ENCODE results near the gene PTPN12.
A peak's percentile ranks its signal among the peaks of the same experiment; 100 is the strongest.
"Not testable (repeated sequence)": the region's sequence is repeated elsewhere in the genome, so short reads cannot be mapped to it uniquely, and the experiment has no call there.

The PTPN12 gene

DNA sequence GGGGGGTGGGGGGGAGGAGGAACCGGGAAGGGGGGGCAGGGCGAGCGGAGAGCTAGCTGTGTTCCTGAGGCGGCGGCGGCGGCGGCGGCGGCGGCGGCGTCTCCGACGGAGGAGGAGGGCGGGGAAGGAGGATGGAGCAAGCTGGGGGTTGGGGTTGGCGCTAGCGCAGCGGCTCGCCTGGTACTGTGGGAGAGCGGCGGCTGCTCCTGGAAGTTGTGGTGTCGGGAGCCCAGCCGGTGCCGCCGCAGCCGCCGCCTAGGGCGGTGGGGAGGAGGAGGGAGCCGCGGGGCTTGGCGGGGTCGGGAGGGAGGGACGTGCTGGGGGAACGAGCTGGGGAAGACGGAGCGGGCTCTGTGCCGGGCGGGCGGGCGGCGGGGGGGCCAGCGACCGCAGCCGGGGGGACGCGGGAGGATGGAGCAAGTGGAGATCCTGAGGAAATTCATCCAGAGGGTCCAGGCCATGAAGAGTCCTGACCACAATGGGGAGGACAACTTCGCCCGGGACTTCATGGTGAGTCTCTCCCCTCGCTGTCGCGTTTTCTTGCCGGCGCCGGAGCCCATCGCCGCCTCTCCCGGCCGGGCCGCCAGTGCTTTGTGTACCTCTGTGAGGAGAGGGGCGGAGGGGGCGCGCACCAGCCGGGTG lies at the start of gene PTPN12:
PTPN12 (plus strand) TSS at position 160 of the 642 bp plus-strand sequence; CDS start at position 412, 252 bp downstream.
- DNase-seq (ENCODE audit: low spot score): no peak

- DNase-seq (ENCODE audit: low spot score): no peak
Measured at GRCh38 chr7:77488986-77489385, 48.1 kb upstream of the PTPN12 start.

- DNase-seq (ENCODE audit: low spot score): no peak
Measured at GRCh38 chr7:77497079-77497478, 40.0 kb upstream of the PTPN12 start.

- DNase-seq (ENCODE audit: low spot score): no peak
Measured at GRCh38 chr7:77498659-77499379, 38.3 kb upstream of the PTPN12 start.

- no peak for DNase-seq (ENCODE audit: low spot score)
Measured at GRCh38 chr7:77501192-77501515, 35.9 kb upstream of the PTPN12 start.

DNA sequence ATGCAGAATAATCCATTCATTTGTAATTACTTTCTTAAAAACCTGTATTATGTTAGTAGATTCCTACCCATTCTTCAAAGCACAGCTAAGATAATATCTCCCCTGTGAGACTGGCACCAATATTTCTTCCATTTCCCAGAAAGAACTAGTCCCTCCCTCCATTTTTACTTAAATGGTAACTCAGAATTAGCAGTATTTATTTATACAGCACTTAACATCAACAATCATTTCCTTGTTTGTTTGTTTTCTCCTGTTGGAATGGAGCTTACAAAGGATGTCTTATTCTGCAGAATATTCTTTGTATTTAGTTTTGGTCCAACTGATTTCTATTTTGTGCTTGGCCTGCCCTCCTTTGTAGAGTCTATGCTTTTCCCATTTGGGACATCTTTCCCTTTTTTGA lies 32.1 kb upstream of the PTPN12 start:
- DNase-seq (ENCODE audit: low spot score): peak; percentile 27

DNA sequence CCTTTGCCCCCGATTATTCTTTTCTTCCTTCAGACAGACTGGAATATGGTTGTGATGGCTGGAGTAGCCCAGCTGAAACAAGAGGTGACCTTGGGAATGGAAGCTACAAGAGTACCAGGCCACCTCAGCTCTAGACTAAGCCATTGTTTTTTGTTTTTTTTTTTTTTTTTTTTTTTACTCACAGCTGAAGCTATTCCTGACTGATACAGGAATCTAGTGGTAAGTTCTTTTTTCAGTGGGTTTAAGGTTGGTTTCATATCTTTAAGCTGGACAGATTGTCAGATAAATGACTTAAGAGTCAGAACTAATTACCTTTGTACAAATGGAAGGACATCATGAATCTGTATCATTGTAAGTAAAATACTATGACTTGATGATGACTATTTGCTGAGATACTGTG lies 30.2 kb upstream of the PTPN12 start:
- no peak for DNase-seq (ENCODE audit: low spot score)

- not testable (repeated sequence) for DNase-seq (ENCODE audit: low spot score)
Measured at GRCh38 chr7:77513002-77513670, 24.0 kb upstream of the PTPN12 start.

GRCh38 chr7:77516085-77516484 lies 21.0 kb upstream of the PTPN12 start:
- no peak for DNase-seq (ENCODE audit: low spot score)

DNA sequence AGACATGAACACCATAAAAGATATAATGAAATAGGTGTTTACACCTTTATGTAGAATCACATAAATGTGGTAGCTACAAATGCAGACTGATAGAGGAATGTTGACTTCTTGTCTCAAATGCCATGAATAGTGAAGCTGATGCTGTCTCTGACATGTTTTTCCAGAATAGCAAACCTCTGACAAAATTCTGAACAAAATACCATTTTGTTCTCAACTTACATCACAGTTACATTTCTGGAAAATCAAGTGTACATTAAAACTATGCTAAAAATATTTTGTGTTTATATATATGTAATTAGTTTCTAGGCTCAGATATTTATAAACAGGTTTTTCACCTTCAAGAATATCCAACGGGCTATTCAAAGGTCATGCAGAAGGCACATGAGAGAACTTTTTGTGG lies 16.8 kb upstream of the PTPN12 start:
- no peak for DNase-seq (ENCODE audit: low spot score)

DNA sequence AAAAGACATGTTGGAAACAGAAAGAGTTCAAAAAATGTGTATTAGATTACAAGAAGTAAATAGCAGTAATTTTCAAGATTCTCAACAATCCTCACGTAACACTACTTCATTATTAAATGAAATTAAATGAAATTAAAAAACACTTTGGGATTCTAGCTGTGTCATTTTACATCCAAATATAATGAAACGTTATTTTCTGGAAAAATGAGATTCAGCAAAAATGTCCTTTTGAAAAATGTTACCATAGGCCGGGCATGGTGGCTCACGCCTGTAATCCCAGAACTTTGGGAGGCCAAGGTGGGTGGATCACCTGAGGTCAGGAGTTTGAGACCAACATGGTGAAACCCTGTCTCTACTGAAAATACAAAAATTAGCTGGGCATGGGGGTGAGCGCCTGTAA lies 15.6 kb upstream of the PTPN12 start:
- not testable (repeated sequence) for DNase-seq (ENCODE audit: low spot score)

- DNase-seq (ENCODE audit: low spot score): no peak
Measured at GRCh38 chr7:77524731-77525130, 12.4 kb upstream of the PTPN12 start.

DNA sequence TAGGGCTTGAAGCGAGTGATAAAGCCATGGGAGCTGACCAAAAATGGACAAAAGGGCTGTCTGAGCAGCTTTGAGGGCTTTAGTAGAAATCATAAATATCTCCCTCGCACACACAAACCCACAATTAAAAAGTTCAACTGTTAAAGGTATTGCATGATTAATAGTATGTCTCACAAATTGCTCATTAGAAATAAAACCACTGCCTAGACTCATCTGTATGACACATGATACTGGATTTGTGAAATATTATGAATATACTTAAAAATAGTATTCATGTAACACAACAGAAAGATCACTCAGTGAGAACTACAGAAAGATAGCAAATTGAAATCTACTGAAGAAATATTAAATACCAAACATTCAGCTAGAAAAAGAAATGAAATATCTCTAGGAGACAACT lies 11.9 kb upstream of the PTPN12 start:
- no peak for DNase-seq (ENCODE audit: low spot score)

GRCh38 chr7:77528368-77528767 lies 8.7 kb upstream of the PTPN12 start:
- no peak for DNase-seq (ENCODE audit: low spot score)

DNA sequence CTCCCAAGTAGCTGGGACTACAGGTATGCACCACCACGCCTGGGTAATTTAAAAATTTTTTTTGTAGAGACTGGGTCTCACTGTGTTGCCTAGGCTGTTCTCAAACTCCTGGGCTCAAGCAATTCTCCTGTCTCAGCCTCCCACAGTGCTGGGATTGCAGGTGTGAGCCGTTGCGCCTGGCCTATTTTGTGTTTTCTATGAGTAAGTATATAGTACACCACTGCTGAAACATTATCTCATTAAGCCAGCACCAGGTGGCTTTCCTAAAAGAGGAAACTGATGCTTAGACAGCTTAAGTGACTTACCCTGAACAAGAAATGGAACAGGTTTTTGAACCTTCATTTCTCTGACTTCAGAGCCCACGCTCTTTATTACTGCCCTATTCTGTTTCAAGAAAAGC lies 7.8 kb upstream of the PTPN12 start:
- no peak for DNase-seq (ENCODE audit: low spot score)

GRCh38 chr7:77531038-77531437 lies 6.1 kb upstream of the PTPN12 start:
- DNase-seq (ENCODE audit: low spot score): no peak

DNA sequence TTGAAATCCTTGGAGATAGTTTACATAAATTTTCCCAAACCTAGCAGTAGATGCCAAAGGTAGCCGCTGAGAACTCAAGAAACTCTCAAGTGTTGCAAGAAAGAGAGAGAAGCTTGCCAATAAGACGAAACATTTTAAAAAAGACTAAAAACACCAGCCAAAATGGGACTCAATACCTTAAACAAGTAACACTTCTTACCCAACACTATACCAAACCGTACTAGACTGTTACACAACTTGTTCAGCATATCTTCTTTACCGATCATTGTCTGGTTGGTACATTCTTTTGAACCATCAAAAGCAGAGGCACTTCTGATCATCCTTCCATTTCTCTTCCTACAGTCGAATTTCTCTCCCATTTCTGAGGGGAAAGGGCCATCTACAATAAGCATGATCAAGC lies 4.8 kb upstream of the PTPN12 start:
- DNase-seq (ENCODE audit: low spot score): no peak

DNA sequence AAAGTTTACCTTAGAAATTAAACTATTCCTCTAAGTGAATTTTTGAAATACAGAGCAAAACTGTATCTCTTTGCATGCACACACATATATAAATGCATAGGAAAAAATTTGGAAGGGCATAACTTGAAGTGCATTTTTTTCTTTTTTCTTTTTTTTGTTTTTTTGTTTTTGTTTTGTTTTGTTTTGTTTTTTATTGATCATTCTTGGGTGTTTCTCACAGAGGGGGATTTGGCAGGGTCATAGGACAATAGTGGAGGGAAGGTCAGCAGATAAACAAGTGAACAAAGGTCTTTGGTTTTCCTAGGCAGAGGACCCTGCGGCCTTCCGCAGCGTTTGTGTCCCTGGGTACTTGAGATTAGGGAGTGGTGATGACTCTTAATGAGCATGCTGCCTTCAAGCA lies 4.4 kb upstream of the PTPN12 start:
- DNase-seq (ENCODE audit: low spot score): not testable (repeated sequence)

GRCh38 chr7:77534046-77534445 lies 3.0 kb upstream of the PTPN12 start:
- not testable (repeated sequence) for DNase-seq (ENCODE audit: low spot score)

DNA sequence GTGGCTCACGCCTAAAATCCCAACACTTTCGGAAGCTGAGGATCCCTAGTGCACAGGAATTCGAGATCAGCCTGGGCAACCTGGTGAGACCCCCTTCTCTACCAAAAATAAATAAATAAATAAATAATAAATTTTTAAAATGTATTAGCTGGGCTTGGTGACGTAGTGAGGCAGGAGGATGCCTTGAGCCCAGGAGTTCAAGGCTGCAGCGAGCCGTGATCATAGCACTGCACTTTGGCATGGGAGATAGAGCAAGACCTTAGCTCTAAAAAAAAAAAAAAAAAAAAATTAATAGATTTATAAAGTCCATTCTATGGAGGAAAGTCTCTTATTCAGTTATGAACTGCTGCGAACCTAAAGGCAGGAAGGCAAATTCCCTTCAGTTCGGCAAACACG lies 1.1 kb upstream of the PTPN12 start:
- no peak for DNase-seq (ENCODE audit: low spot score)

DNA sequence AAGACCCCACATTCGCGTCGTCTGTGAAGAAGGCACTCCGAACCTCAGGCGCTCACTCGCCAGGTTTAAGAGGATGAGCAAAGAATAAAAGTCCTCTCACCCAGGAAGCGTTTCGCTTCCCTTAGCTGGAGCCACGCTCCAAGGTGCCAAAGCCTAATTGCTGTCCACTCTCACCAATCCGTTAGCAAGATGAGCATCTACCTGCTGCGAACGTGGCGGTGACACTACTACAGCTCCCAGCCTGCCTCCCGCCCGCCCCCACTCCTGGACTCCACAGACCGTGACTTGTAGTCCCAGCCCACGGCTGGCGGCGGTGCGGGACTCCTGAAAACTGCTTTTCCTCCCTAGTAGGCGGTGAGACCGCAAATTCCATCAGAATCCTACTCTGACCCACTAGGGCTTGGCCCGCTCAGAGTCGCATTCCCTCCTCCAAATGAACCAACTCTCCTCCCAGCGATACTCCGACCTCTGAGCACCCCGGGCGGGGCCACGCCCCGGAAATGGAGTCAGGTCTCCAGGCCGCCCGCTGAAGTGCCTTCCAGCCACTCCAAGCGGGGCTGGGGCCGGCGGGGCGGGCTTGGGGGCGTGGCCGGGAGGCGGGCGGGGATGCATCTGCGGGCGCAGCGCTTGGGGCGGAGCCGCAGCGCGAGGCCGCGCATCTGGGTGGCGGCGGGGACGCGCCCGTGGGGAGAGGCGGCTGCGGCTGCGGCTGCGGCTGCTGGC lies 521 bp upstream of the PTPN12 start:
- DNase-seq (ENCODE audit: low spot score): peak; percentile 98

GRCh38 chr7:77537778-77538280 lies 734 bp downstream of the PTPN12 start:
- DNase-seq (ENCODE audit: low spot score): no peak

All from globus pallidus (tissue), 1 donor.